CD14-positive monocyte (primary cell): ENCODE data around the gene ZBTB3. TPM values are rescaled to one million over a fixed set of nuclear protein-coding genes. Genes with fewer than 3 reads are reported as not detected.
A peak's percentile ranks its signal among the peaks of the same experiment; 100 is the strongest.

Experiments
- DNase-seq, 3 donors: peaks; one replicate each; pipeline ENCODE4 v3.0.0-alpha.2; 2011 to 2022
- H2AFZ ChIP-seq: 2 replicates; pipeline ENCODE4 v1.6.0; 2012; ENCODE audit warnings: mild to moderate bottlenecking, low read depth, low read length, inconsistent platforms; ENCODE audit not compliant: insufficient read depth, poor library complexity, severe bottlenecking
- H3K27ac ChIP-seq, 2 donors: 1 replicate in 1 of 2; 2 replicates in 1 of 2; pipeline ENCODE4 v1.5.1; 2012 to 2013; ENCODE audit warnings: low read length in 2 of 2, control low read depth in 1 of 2, inconsistent platforms in 1 of 2, low read depth in 1 of 2, mild to moderate bottlenecking in 1 of 2
- H3K27me3 ChIP-seq, 2 donors: one replicate each; pipeline versions ENCODE4 v1.6.0 to v1.6.1; 2011 to 2013; ENCODE audit warnings: low read length in 2 of 2; ENCODE audit not compliant: control insufficient read depth in 2 of 2, insufficient read depth in 2 of 2
- H3K36me3 ChIP-seq, 2 donors: replicated peaks in 1 of 2; 1 replicate in 1 of 2; 2 replicates in 1 of 2; pipeline versions ENCODE4 v1.5.1 to v1.6.1; 2012 to 2013; ENCODE audit warnings: low read length in 2 of 2, control low read depth in 1 of 2, inconsistent platforms in 1 of 2, mild to moderate bottlenecking in 1 of 2; ENCODE audit not compliant: insufficient read depth in 2 of 2, control insufficient read depth in 1 of 2
- H3K4me1 ChIP-seq, 2 donors: 1 replicate in 1 of 2; 2 replicates in 1 of 2; pipeline versions ENCODE4 v1.5.1 to v1.6.1; 2012 to 2013; ENCODE audit warnings: low read length in 2 of 2, control low read depth in 1 of 2, inconsistent platforms in 1 of 2, mild to moderate bottlenecking in 1 of 2, moderate library complexity in 1 of 2; ENCODE audit not compliant: insufficient read depth in 2 of 2, control insufficient read depth in 1 of 2
- H3K4me2 ChIP-seq: replicated peaks from 2 replicates; pipeline ENCODE3; 2012; ENCODE audit warnings: low read length, moderate library complexity, mild to moderate bottlenecking; ENCODE audit not compliant: poor library complexity, severe bottlenecking; ENCODE audit errors: extremely low read depth
- H3K4me3 ChIP-seq, 3 experiments: fragments of 200-600 bp in 1 of 3; sonication (generic) in 1 of 3; replicated peaks in 1 of 3; 1 replicate in 2 of 3; 2 replicates in 1 of 3; pipeline ENCODE4 v1.5.1; 2011 to 2013; ENCODE audit warnings: low read length in 3 of 3, mild to moderate bottlenecking in 3 of 3, control low read depth in 2 of 3, low read depth in 2 of 3, inconsistent platforms in 1 of 3, moderate library complexity in 1 of 3
- H3K79me2 ChIP-seq: 2 replicates; pipeline ENCODE4 v1.6.0; 2012; ENCODE audit warnings: mild to moderate bottlenecking, control low read depth, inconsistent platforms, low read length, moderate library complexity; ENCODE audit not compliant: insufficient read depth
- H3K9ac ChIP-seq: 2 replicates; pipeline ENCODE4 v1.6.0; 2017; ENCODE audit warnings: low read length, mild to moderate bottlenecking; ENCODE audit not compliant: insufficient read depth, poor library complexity, severe bottlenecking
- H3K9me3 ChIP-seq, 2 donors: replicated peaks in 1 of 2; 1 replicate in 1 of 2; 2 replicates in 1 of 2; pipeline versions ENCODE4 v1.5.1 to v1.6.1; 2012 to 2013; ENCODE audit warnings: low read length in 2 of 2, control low read depth in 1 of 2; ENCODE audit not compliant: control insufficient read depth in 1 of 2, insufficient read depth in 1 of 2
- H4K20me1 ChIP-seq: 2 replicates; pipeline ENCODE4 v1.6.0; 2012; ENCODE audit warnings: mild to moderate bottlenecking, low read length, control low read depth, moderate library complexity; ENCODE audit not compliant: insufficient read depth
- H3K27ac Mint-ChIP-seq, 7 donors: one replicate each; pipeline ENCODE4 v1.8.0; 2020; ENCODE audit warnings: mild to moderate bottlenecking in 7 of 7, mixed read lengths in 7 of 7, moderate library complexity in 6 of 7, inconsistent platforms in 2 of 7
- H3K27me3 Mint-ChIP-seq, 3 donors: one replicate each; pipeline ENCODE4 v1.8.0; 2021 to 2022; ENCODE audit warnings: low read depth in 3 of 3, mild to moderate bottlenecking in 3 of 3, mixed read lengths in 3 of 3, moderate library complexity in 3 of 3, inconsistent platforms in 1 of 3
- H3K36me3 Mint-ChIP-seq, 2 donors: one replicate each; pipeline ENCODE4 v1.8.0; 2020; ENCODE audit warnings: mixed read lengths in 2 of 2, inconsistent platforms in 1 of 2, mild to moderate bottlenecking in 1 of 2
- H3K4me1 Mint-ChIP-seq: one replicate; pipeline ENCODE4 v1.8.0; 2020; ENCODE audit warnings: mild to moderate bottlenecking, mixed read lengths
- H3K4me3 Mint-ChIP-seq, 2 donors: one replicate each; pipeline ENCODE4 v1.8.0; 2020; ENCODE audit warnings: mild to moderate bottlenecking in 2 of 2, mixed read lengths in 2 of 2, moderate library complexity in 1 of 2
- H3K9me3 Mint-ChIP-seq, 7 donors: one replicate each; pipeline ENCODE4 v1.8.0; 2020 to 2022; ENCODE audit warnings: mixed read lengths in 7 of 7, mild to moderate bottlenecking in 6 of 7, moderate library complexity in 6 of 7, inconsistent platforms in 2 of 7
- WGBS: methylation state at CpG from one replicate; pipeline ENCODE4 v1.1.5; 2013; ENCODE audit warnings: missing lambda C conversion rate; ENCODE audit not compliant: insufficient coverage; 5-methylcytosine and 5-hydroxymethylcytosine counted together
- intact Hi-C, 2 donors: fragments of 100-400 bp; cut with micrococcal nuclease; formaldehyde crosslinking; loops; one replicate each; pipeline versions ENCODE4 v1.15.0 to v1.15.1; 2023
- polyA plus RNA-seq, 3 donors: library from polyadenylated mRNA; depleted of rRNA in 1 of 3; unstranded in 2 of 3; stranded (reverse) in 1 of 3; fragments of 300-500 nt in 2 of 3; fragments of >200 nt in 1 of 3; fragmentation: Illumina TruSeq in 2 of 3; gene quantifications; 1 replicate in 2 of 3; 2 replicates in 1 of 3; pipeline ENCODE4 v1.2.3, GENCODE V29; 2012 to 2021
- TF ChIP-seq, protein P1 (sequence below): fragments of 200-600 bp; IDR thresholded peaks from one replicate; pipeline ENCODE4 v1.8.0; 2022; ENCODE audit warnings: antibody characterized with exemption, mild to moderate bottlenecking

Gene ZBTB3
- polyA plus RNA-seq, 3 donors = 1.7 to 4.5 (median 2.0) TPM

DNA sequence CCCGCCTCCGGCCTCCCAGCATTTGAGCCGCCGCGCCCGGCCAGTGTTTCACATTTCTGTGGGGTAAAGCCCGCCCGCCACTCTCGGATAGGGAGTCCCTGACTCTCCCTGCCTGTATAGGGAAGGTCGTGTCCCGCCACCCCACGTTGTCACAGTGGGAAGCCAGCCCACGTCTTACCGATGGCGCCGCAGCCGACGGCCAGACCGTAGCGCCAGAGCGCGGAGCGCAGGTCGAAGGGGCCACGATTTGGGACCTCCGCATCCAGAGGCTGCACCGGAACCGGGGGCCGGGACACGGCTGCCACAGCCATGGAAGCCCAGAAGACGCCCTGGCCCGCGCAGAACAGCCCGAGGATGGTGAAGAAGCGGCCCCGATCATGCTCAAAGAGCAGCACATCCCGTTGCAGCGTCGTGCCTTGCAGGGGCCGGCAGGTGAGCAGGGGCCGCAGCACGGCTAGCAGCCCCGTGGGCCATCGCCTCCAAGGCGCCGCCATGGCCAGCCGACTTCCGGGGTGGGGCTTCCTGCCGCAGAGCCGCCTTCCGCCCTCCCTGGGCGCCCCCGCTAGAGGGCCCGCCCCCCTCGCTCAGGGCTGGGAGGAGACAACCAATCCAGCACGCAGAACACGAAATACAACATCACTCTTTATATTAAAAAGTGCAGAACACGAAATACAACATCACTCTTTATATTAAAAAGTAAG is 37.7 kb upstream of the ZBTB3 start, which contains the start of gene TMEM223:
Gene TMEM223, minus strand, starts transcription at position 506 of the 701 bp plus-strand sequence. Its CDS starts 12 bp downstream, at position 494.
- H3K79me2 ChIP-seq = peaks cover 84% of the 10 kb centered on the region
- peak within 1 kb of the TSS; percentile 77 to 78 for H3K27ac ChIP-seq
- H3K4me1 Mint-ChIP-seq = peaks cover 43% of the 10 kb centered on the region
- no peaks in the 10 kb centered on the region for H3K9me3 Mint-ChIP-seq
- peak; percentile 70 to 75 (median 72) for DNase-seq
- peak within 1 kb of the TSS; percentile 82 to 95 (median 92) for H3K27ac Mint-ChIP-seq
- TF ChIP-seq, protein P1, sequence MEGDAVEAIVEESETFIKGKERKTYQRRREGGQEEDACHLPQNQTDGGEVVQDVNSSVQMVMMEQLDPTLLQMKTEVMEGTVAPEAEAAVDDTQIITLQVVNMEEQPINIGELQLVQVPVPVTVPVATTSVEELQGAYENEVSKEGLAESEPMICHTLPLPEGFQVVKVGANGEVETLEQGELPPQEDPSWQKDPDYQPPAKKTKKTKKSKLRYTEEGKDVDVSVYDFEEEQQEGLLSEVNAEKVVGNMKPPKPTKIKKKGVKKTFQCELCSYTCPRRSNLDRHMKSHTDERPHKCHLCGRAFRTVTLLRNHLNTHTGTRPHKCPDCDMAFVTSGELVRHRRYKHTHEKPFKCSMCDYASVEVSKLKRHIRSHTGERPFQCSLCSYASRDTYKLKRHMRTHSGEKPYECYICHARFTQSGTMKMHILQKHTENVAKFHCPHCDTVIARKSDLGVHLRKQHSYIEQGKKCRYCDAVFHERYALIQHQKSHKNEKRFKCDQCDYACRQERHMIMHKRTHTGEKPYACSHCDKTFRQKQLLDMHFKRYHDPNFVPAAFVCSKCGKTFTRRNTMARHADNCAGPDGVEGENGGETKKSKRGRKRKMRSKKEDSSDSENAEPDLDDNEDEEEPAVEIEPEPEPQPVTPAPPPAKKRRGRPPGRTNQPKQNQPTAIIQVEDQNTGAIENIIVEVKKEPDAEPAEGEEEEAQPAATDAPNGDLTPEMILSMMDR = no peak
- peak within 1 kb of the TSS; percentile 45 to 91 (median 84) for H3K4me3 ChIP-seq
- under 1% methylated on average over 51 of the region's 58 CpGs for WGBS
- no peaks in the 10 kb centered on the region for H3K9me3 ChIP-seq
- peaks cover 62 to 68% of the 10 kb centered on the region in 2 donors for H3K36me3 ChIP-seq
- peak within 1 kb of the TSS; percentile 65 for H2AFZ ChIP-seq
- peak within 1 kb of the TSS; percentile 78 for H3K4me2 ChIP-seq
- peaks cover 52% of the 10 kb centered on the region for H4K20me1 ChIP-seq
- H3K36me3 Mint-ChIP-seq = peaks cover 53 to 64% of the 10 kb centered on the region in 2 donors
- intact Hi-C loops = no loop called here
- H3K27me3 ChIP-seq = no peaks in the 10 kb centered on the region
- peak within 1 kb of the TSS; percentile 83 to 89 for H3K4me3 Mint-ChIP-seq
- H3K27me3 Mint-ChIP-seq = no peaks in the 10 kb centered on the region
- H3K4me1 ChIP-seq = peaks cover 27 to 57% of the 10 kb centered on the region in 2 donors
- H3K9ac ChIP-seq = peak within 1 kb of the TSS; percentile 76

DNA sequence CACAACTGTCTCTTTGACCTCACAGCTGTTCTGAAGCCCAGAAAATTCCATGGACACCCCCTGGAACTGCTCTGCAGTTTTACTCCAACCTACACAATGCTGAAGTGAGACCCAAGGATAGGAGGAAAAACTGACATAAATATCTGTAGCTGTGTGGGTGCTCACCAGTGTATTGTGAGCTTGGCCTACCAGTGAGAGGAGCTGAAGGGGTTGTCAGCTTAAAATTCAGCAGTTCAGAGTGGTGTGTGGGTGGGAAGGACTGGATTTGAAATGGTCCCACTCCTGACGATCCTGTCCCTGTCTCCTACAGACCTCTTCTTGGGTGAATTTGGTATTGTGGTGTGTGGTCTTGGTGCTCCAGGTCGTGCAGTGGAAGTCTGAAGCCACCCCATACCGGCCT is 35.6 kb upstream of the ZBTB3 start:
- Mint-ChIP-seq H3K9me3 (no peaks in the 10 kb centered on the region), H3K4me3 (no peak overlapping the region), H3K27ac (peak overlapping the region in 6 of 7 donors; percentile 55 to 90 (median 80)), H3K4me1 (peaks cover 51% of the 10 kb centered on the region), H3K36me3 (peaks cover 33 to 43% of the 10 kb centered on the region in 2 donors), H3K27me3 (no peaks in the 10 kb centered on the region)
- Histone ChIP-seq H2AFZ (no peak overlapping the region), H3K4me1 (peaks cover 35 to 66% of the 10 kb centered on the region in 2 donors), H3K27ac (peak overlapping the region in 1 of 2 donors; percentile 77), H3K4me3 (no peak overlapping the region), H3K36me3 (peaks cover 41 to 48% of the 10 kb centered on the region in 2 donors), H3K79me2 (peaks cover 78% of the 10 kb centered on the region), H4K20me1 (peaks cover 32% of the 10 kb centered on the region), H3K4me2 (no peak overlapping the region), H3K9ac (no peak overlapping the region), H3K9me3 (no peaks in the 10 kb centered on the region), H3K27me3 (no peaks in the 10 kb centered on the region)
- TF ChIP-seq, protein P1 = no peak
- WGBS = 100% methylated on average over 1 of the region's 3 CpGs
- intact Hi-C loops = loop anchor here (5.0 to 10.0 kb wide), 3 partner anchors 43 to 195 kb away; partner anchors contain the start of genes STX5 (in 1 of the 2), TEX54 (in 1 of the 2) and TUT1 (in 1 of the 2)
- no peak for DNase-seq
